Measurements from ENCODE around the gene PUSL1. TPM values are rescaled to one million over a fixed set of nuclear protein-coding genes. Genes with fewer than 3 reads are reported as not detected.

The PUSL1 gene
- total and polyA plus RNA-seq, 2 of the 13 experiments (the other 11 are each of a cell fraction or from before 2014, with no cell fraction given) = 8.3 to 22.2 TPM

DNA sequence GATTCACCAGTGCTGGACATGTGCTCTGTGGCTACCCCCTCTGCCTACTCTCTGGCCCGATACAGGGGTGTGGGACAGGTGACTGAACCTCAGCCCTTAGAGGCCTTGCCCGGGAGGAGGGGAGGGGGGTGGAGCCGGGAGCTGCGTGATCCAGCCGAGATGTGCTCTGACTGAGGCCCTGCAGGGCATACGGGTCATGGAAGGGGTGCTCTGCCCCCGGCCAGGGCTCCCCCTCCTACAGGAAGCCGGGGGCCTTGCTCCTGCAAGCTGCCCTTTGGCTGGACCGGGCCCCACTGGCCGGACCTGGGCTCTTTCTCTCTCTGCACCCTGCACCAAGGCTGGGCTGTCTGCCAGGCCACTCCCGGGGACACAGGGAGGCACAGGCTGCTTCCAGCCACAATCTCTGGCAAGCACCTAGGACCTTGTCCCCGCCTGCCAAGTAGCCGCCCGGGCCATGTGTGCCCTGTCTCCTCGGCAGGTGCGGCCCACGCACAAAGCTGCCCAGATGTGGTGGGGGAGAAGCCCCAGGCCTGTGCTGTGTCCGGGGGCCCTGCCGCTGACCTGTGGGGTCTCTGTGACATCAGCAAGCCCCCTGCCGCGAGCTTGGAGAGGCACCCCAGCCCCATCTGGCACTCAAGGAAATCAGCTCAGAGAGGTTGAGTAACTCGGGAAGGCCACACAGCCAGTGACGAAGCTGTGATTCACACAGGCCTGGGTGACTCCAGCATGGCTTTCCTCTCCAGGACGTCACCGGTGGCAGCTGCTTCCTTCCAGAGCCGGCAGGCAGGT lies 26.7 kb upstream of the PUSL1 start (continued):
- TF ChIP-seq, protein P1, sequence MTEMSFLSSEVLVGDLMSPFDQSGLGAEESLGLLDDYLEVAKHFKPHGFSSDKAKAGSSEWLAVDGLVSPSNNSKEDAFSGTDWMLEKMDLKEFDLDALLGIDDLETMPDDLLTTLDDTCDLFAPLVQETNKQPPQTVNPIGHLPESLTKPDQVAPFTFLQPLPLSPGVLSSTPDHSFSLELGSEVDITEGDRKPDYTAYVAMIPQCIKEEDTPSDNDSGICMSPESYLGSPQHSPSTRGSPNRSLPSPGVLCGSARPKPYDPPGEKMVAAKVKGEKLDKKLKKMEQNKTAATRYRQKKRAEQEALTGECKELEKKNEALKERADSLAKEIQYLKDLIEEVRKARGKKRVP (CRISPR knock-in tag; IDR thresholded peaks at IDR 0.05) = no peak
- no peak for TF ChIP-seq HOXA9 (CRISPR knock-in tag; IDR thresholded peaks at IDR 0.05; ENCODE audit: borderline replicate concordance)
- no peak for TF ChIP-seq REXO4 (CRISPR knock-in tag; IDR thresholded peaks at IDR 0.05; ENCODE audit: borderline replicate concordance)
- TF ChIP-seq, protein P2, sequence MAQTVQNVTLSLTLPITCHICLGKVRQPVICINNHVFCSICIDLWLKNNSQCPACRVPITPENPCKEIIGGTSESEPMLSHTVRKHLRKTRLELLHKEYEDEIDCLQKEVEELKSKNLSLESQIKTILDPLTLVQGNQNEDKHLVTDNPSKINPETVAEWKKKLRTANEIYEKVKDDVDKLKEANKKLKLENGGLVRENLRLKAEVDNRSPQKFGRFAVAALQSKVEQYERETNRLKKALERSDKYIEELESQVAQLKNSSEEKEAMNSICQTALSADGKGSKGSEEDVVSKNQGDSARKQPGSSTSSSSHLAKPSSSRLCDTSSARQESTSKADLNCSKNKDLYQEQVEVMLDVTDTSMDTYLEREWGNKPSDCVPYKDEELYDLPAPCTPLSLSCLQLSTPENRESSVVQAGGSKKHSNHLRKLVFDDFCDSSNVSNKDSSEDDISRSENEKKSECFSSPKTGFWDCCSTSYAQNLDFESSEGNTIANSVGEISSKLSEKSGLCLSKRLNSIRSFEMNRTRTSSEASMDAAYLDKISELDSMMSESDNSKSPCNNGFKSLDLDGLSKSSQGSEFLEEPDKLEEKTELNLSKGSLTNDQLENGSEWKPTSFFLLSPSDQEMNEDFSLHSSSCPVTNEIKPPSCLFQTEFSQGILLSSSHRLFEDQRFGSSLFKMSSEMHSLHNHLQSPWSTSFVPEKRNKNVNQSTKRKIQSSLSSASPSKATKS (CRISPR knock-in tag; IDR thresholded peaks at IDR 0.05) = no peak
- TF ChIP-seq, protein P3, sequence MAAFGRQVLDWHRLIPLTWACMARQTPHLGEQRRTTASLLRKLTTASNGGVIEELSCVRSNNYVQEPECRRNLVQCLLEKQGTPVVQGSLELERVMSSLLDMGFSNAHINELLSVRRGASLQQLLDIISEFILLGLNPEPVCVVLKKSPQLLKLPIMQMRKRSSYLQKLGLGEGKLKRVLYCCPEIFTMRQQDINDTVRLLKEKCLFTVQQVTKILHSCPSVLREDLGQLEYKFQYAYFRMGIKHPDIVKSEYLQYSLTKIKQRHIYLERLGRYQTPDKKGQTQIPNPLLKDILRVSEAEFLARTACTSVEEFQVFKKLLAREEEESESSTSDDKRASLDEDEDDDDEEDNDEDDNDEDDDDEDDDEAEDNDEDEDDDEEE (CRISPR knock-in tag; IDR thresholded peaks at IDR 0.05) = no peak
- TF ChIP-seq, protein P4, sequence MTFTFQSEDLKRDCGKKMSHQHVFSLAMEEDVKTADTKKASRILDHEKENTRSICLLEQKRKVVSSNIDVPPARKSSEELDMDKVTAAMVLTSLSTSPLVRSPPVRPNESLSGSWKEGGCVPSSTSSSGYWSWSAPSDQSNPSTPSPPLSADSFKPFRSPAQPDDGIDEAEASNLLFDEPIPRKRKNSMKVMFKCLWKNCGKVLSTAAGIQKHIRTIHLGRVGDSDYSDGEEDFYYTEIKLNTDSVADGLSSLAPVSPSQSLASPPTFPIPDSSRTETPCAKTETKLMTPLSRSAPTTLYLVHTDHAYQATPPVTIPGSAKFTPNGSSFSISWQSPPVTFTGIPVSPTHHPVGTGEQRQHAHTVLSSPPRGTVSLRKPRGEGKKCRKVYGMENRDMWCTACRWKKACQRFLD (CRISPR knock-in tag; IDR thresholded peaks at IDR 0.05; ENCODE audit: borderline replicate concordance) = 0 out of 2 replicates have a peak, but pooled peaks have one; percentile 26
- TF ChIP-seq, protein P5, sequence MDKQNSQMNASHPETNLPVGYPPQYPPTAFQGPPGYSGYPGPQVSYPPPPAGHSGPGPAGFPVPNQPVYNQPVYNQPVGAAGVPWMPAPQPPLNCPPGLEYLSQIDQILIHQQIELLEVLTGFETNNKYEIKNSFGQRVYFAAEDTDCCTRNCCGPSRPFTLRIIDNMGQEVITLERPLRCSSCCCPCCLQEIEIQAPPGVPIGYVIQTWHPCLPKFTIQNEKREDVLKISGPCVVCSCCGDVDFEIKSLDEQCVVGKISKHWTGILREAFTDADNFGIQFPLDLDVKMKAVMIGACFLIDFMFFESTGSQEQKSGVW (CRISPR knock-in tag; IDR thresholded peaks at IDR 0.05; ENCODE audit: borderline replicate concordance) = no peak
- TF ChIP-seq NCOA2 (CRISPR knock-in tag; IDR thresholded peaks at IDR 0.05) = peak; percentile 43
- peak; percentile 54; the same call in 1 of the 2 replicates for TF ChIP-seq ELF1 (CRISPR knock-in tag; IDR thresholded peaks at IDR 0.05)
- TF ChIP-seq, protein P6, sequence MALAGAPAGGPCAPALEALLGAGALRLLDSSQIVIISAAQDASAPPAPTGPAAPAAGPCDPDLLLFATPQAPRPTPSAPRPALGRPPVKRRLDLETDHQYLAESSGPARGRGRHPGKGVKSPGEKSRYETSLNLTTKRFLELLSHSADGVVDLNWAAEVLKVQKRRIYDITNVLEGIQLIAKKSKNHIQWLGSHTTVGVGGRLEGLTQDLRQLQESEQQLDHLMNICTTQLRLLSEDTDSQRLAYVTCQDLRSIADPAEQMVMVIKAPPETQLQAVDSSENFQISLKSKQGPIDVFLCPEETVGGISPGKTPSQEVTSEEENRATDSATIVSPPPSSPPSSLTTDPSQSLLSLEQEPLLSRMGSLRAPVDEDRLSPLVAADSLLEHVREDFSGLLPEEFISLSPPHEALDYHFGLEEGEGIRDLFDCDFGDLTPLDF (CRISPR knock-in tag; IDR thresholded peaks at IDR 0.05) = no peak
- TF ChIP-seq, protein P7, sequence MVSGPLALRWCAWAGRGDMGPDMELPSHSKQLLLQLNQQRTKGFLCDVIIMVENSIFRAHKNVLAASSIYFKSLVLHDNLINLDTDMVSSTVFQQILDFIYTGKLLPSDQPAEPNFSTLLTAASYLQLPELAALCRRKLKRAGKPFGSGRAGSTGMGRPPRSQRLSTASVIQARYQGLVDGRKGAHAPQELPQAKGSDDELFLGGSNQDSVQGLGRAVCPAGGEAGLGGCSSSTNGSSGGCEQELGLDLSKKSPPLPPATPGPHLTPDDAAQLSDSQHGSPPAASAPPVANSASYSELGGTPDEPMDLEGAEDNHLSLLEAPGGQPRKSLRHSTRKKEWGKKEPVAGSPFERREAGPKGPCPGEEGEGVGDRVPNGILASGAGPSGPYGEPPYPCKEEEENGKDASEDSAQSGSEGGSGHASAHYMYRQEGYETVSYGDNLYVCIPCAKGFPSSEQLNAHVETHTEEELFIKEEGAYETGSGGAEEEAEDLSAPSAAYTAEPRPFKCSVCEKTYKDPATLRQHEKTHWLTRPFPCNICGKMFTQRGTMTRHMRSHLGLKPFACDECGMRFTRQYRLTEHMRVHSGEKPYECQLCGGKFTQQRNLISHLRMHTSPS (CRISPR knock-in tag; IDR thresholded peaks at IDR 0.05; ENCODE audit: low read depth) = peak; percentile 93
- TF ChIP-seq ZFP82 (CRISPR knock-in tag; IDR thresholded peaks at IDR 0.05; ENCODE audit: borderline replicate concordance) = no peak
- TF ChIP-seq, protein P8, sequence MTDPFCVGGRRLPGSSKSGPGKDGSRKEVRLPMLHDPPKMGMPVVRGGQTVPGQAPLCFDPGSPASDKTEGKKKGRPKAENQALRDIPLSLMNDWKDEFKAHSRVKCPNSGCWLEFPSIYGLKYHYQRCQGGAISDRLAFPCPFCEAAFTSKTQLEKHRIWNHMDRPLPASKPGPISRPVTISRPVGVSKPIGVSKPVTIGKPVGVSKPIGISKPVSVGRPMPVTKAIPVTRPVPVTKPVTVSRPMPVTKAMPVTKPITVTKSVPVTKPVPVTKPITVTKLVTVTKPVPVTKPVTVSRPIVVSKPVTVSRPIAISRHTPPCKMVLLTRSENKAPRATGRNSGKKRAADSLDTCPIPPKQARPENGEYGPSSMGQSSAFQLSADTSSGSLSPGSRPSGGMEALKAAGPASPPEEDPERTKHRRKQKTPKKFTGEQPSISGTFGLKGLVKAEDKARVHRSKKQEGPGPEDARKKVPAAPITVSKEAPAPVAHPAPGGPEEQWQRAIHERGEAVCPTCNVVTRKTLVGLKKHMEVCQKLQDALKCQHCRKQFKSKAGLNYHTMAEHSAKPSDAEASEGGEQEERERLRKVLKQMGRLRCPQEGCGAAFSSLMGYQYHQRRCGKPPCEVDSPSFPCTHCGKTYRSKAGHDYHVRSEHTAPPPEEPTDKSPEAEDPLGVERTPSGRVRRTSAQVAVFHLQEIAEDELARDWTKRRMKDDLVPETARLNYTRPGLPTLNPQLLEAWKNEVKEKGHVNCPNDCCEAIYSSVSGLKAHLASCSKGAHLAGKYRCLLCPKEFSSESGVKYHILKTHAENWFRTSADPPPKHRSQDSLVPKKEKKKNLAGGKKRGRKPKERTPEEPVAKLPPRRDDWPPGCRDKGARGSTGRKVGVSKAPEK (CRISPR knock-in tag; IDR thresholded peaks at IDR 0.05; ENCODE audit: borderline replicate concordance) = no peak
- no peak for TF ChIP-seq ZNF670 (CRISPR knock-in tag; IDR thresholded peaks at IDR 0.05; ENCODE audit: borderline replicate concordance)

Measured in HepG2 (cell line).